Stimulated activated naive CD8-positive, alpha-beta T cell treated with anti-CD3 and anti-CD28 coated beads, Interleukin-15, Interleukin-2, amounts not matched to agents 100 ng/mL and 50 ng/mL, for 24 hours (primary cell): ENCODE measurements around the gene FUOM.
A peak's percentile ranks its signal among the peaks of the same experiment; 100 is the strongest.

Experiments
- H3K27ac Mint-ChIP-seq: one replicate; pipeline ENCODE4 v1.8.0; 2021; ENCODE audit warnings: mild to moderate bottlenecking, mixed read lengths
- H3K27me3 Mint-ChIP-seq: one replicate; pipeline ENCODE4 v1.8.0; 2021; ENCODE audit warnings: mixed read lengths
- H3K36me3 Mint-ChIP-seq: one replicate; pipeline ENCODE4 v1.8.0; 2021; ENCODE audit warnings: low read depth, mixed read lengths
- H3K4me1 Mint-ChIP-seq: one replicate; pipeline ENCODE4 v1.8.0; 2021; ENCODE audit warnings: low read depth, mixed read lengths
- H3K4me3 Mint-ChIP-seq: one replicate; pipeline ENCODE4 v1.8.0; 2021; ENCODE audit warnings: mild to moderate bottlenecking, mixed read lengths
- H3K9me3 Mint-ChIP-seq: one replicate; pipeline ENCODE4 v1.8.0; 2021; ENCODE audit warnings: mixed read lengths

FUOM gene

DNA sequence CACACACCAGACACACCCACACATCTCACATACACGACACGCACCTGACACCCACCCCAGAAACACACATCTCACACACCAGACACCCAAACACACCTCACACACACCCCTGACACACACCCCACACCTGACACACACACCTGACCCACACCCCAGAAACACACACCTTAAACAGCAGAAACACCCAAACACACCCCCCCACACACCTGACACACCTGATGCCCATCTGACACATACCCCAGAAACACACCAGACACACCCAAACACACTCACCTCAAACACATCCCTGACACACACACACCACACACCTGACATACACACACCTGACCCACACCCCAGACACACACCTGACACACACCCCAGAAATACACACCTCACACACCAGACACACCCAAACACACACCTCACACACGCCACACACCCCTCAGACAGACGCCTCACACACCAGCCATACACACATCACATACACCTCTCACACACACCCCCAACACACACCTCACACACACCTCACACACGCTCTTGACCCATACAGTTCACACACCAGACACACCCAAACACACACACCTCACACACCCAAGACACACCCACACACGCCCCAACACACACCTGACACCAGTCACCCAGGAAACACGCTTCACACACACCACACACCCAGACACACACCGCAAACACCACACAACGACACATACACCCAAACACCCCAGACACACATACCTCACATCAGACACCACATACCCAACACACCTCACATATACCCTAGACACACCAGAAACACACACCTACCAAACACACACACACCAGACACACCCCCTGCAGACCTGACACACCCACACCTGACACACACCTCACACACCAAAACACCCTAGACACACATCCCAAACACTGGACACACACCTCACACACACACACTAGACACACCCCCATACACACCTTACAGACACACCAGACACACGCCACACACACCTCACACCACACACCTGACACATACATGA, 19.4 kb downstream of the FUOM start:
- Mint-ChIP-seq H3K4me3 (no peak overlapping the region), H3K9me3 (no peaks in the 10 kb centered on the region), H3K27me3 (peaks cover 17% of the 10 kb centered on the region)

GRCh38 chr10:133337370-133337725, 20.5 kb downstream of the FUOM start:
- Mint-ChIP-seq H3K9me3 (no peaks in the 10 kb centered on the region), H3K27ac (no peak overlapping the region), H3K36me3 (no peaks in the 10 kb centered on the region), H3K4me3 (no peak overlapping the region), H3K4me1 (peaks cover 4% of the 10 kb centered on the region), H3K27me3 (peaks cover 20% of the 10 kb centered on the region)

More for the DNA sequence above, 19.4 kb downstream of the FUOM start:
- H3K4me1 Mint-ChIP-seq, result peaks cover 4% of the 10 kb centered on the region
- H3K27ac Mint-ChIP-seq, result no peak overlapping the region
- H3K36me3 Mint-ChIP-seq, result no peaks in the 10 kb centered on the region

GRCh38 chr10:133336577-133337369, 21.0 kb downstream of the FUOM start, which contains the start of gene CALY:
Gene CALY (minus strand): TSS chr10:133336896. CDS start chr10:133328989, 7,907 bp downstream.
- peaks cover 4% of the 10 kb centered on the region for H3K4me1 Mint-ChIP-seq
- no peaks in the 10 kb centered on the region for H3K9me3 Mint-ChIP-seq
- H3K4me3 Mint-ChIP-seq, result peak within 1 kb of the TSS; percentile 35
- H3K27me3 Mint-ChIP-seq, result peaks cover 20% of the 10 kb centered on the region
- H3K27ac Mint-ChIP-seq, result no peak within 1 kb of the TSS
- no peaks in the 10 kb centered on the region for H3K36me3 Mint-ChIP-seq

DNA sequence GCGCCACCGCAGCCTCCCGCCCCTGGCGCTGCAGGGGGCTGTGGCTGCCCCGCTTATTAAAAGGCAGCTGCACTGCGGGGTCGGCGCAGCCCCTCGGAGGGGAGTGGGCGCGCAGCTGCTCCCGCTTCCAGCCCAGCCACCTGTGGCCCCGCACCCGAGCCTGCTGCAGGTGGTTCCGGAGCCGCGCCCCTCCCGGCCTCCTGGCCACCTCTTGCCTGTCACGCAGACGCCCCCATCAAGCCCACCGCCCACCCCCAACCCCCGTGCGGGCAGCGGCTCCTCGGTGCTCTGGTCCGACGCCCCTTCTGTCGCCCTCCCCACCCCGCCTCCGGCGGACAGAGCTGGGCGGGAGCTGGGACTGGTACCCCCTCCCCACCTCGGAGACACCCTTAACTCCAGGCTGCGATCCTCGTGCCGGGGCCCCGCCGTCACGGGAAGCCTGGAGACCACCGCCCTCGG, 21.7 kb downstream of the FUOM start:
- Mint-ChIP-seq H3K36me3 (no peaks in the 10 kb centered on the region), H3K4me3 (no peak overlapping the region), H3K27me3 (peaks cover 18% of the 10 kb centered on the region), H3K4me1 (peaks cover 4% of the 10 kb centered on the region), H3K9me3 (no peaks in the 10 kb centered on the region), H3K27ac (no peak overlapping the region)

DNA sequence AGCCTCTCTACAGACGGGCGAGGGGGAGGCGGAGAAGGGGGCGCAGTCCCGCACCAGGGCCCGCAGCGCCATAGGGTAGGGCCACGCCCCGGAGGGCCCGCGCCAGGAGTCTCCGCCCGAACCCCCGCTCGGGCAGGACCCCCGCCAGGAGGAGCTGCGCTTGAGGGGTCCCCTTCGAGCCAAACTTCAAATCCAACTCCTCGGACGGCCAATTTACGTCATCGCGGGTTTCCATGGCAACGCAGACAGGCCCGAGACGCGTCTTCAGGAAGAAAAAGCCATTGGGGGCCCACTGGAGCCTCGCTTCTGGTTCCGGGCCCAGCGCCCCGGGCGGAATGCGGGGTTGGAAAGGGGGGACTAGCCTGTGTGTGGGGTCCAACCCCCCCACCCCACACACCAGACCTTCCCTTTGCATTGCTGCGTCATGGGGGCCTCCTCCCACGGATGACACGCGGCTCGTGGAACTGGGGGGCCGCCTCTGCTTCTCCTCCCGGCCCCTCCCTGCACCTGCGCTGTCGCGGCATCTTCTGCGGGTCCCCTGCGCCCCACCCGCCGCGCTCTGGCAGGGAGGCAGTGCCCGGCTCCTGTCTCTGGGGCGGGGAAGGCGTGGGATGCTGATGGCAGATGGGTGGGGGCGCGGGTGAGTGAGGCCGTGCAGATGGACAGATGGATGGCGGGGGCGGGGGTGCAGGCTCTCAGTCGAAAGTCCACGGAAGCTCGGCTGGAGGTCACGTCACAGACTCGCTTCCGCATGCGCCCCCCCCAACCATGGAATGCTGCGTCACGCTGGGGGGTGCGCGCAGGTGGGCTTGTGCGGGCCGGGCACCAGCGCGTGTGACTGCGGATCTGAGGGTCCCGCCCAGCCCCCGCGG, 22.3 kb downstream of the FUOM start:
- Mint-ChIP-seq H3K4me3 (peak overlapping the region; percentile 35), H3K9me3 (no peaks in the 10 kb centered on the region), H3K4me1 (peaks cover 4% of the 10 kb centered on the region), H3K36me3 (no peaks in the 10 kb centered on the region), H3K27ac (no peak overlapping the region), H3K27me3 (peaks cover 23% of the 10 kb centered on the region)

GRCh38 chr10:133334503-133335245, 23.1 kb downstream of the FUOM start:
- H3K27me3 Mint-ChIP-seq, result peaks cover 23% of the 10 kb centered on the region
- peak overlapping the region; percentile 57 for H3K4me3 Mint-ChIP-seq
- no peaks in the 10 kb centered on the region for H3K9me3 Mint-ChIP-seq
- no peak overlapping the region for H3K27ac Mint-ChIP-seq
- H3K36me3 Mint-ChIP-seq, result no peaks in the 10 kb centered on the region
- peaks cover 7% of the 10 kb centered on the region for H3K4me1 Mint-ChIP-seq

GRCh38 chr10:133332936-133333699, 24.7 kb downstream of the FUOM start:
- Mint-ChIP-seq H3K27me3 (peaks cover 32% of the 10 kb centered on the region), H3K27ac (no peak overlapping the region), H3K9me3 (no peaks in the 10 kb centered on the region), H3K36me3 (no peaks in the 10 kb centered on the region), H3K4me1 (peaks cover 11% of the 10 kb centered on the region), H3K4me3 (no peak overlapping the region)

GRCh38 chr10:133329491-133330202, 28.2 kb downstream of the FUOM start:
- Mint-ChIP-seq H3K27me3 (peaks cover 50% of the 10 kb centered on the region), H3K36me3 (no peaks in the 10 kb centered on the region), H3K9me3 (no peaks in the 10 kb centered on the region), H3K4me3 (peak overlapping the region; percentile 26), H3K27ac (no peak overlapping the region), H3K4me1 (peaks cover 11% of the 10 kb centered on the region)

DNA sequence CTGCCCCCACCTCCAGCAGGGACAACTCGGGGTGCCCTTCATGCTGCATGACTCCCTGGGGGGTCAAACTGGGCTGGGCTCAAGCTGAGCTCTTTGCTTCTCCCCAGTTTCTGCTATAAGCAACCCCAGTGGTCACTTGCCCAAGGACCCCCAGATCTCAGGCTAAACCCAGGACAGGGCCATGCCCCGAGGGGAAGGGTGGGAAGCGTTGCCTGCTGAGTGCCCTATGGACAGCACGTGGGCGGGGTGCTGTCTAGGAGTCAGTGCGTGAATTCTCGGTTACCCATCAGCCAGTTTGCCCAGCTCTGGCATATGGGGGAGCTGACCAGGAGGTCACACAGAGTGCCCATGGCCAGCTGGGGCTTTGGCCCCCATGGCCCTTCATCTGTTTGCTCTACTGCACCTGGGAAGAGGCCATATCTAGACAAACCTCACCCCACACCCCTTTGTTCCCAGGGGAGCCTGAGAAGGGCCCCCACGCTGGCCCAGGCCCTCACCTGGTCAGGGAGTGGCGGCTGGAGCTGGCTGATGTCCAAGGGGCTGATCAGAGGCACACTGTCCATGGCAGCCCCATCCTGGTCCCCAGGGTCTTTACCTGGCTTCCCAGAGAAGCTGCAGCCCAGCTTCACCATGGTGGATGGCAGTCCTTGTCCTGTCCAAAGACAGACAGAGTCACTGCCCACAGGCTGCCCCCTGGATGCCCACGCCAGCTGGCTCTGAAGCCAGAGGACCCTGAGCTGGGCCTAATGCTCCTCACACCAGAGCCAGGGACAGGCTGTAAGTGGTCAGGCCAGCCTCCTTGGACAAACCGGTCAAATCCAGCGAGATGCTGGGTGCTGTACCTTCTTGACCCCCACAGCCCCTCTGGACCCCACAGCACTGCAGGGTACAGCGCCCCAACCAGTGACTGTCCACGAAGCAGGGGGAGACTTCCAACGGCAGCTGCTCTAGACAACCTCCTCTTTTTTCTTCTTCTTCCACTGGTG, 29.2 kb downstream of the FUOM start:
- peaks cover 10% of the 10 kb centered on the region for H3K4me1 Mint-ChIP-seq
- peaks cover 50% of the 10 kb centered on the region for H3K27me3 Mint-ChIP-seq
- H3K4me3 Mint-ChIP-seq, result no peak overlapping the region
- H3K27ac Mint-ChIP-seq, result no peak overlapping the region
- no peaks in the 10 kb centered on the region for H3K36me3 Mint-ChIP-seq
- H3K9me3 Mint-ChIP-seq, result no peaks in the 10 kb centered on the region

DNA sequence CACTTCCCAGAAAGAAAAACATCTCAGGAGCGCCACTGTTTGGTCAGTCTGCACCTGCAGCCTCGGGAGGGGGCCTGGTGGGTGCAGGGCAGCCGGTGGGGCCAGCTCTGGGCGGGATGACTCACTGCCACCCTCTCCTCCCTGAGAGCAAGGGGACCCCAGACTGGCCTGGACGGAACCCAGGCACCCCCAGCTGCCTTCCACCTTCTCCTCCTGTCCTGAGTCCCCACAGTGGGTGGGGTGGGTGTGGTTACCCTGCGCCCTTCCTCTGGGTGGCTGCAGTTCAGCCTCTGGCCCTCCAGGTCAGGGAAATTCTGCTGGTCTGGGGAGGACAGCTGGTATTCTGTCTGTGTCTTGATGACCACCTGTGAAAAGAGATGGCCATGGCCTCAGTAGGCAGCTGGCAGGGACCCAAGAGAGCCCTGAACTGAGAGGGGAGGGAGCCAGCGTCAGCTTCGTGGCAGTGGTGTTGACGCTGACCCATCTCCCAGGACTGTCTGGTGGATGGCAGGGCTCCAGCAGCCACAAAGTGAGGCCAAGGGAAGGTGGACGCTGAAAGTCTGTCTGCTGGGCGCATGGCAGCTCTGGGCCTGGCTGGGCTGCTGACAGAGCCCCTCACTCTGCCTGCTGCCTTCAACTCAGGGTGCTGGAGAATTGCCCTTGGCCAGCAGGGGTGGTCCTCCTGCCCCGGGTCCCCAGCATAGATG, 30.0 kb downstream of the FUOM start:
- Mint-ChIP-seq H3K4me3 (no peak overlapping the region), H3K9me3 (no peaks in the 10 kb centered on the region), H3K27me3 (peaks cover 44% of the 10 kb centered on the region), H3K4me1 (peaks cover 10% of the 10 kb centered on the region), H3K36me3 (no peaks in the 10 kb centered on the region), H3K27ac (no peak overlapping the region)

- Mint-ChIP-seq H3K9me3 (no peaks in the 10 kb centered on the region), H3K36me3 (no peaks in the 10 kb centered on the region), H3K27ac (no peak overlapping the region), H3K4me3 (no peak overlapping the region), H3K4me1 (peaks cover 10% of the 10 kb centered on the region), H3K27me3 (peaks cover 36% of the 10 kb centered on the region)
These were observed 30.8 kb downstream of the FUOM start for GRCh38 chr10:133326745-133327650.
